ENCODE measurements around the gene UBAP2L.
"Not testable (repeated sequence)": the region's sequence is repeated elsewhere in the genome, so short reads cannot be mapped to it uniquely, and the experiment has no call there.

Gene UBAP2L

GRCh38 chr1:154205778-154206177 is 15.0 kb upstream of the UBAP2L start:
- DNase-seq (ENCODE audit: low read depth in 2 of 2): not testable (repeated sequence)

GRCh38 chr1:154206196-154206595 is 14.6 kb upstream of the UBAP2L start, which contains the start of gene CFAP141:
Gene CFAP141 (minus strand): TSS chr1:154206333. CDS start chr1:154206307, 26 bp downstream.
- no peak for DNase-seq (ENCODE audit: low read depth in 2 of 2)

GRCh38 chr1:154207262-154207661 is 13.5 kb upstream of the UBAP2L start:
- DNase-seq (ENCODE audit: low read depth in 2 of 2): no peak

- DNase-seq (ENCODE audit: low read depth in 2 of 2): no peak
These were observed 11.9 kb upstream of the UBAP2L start for GRCh38 chr1:154208677-154209388.

GRCh38 chr1:154212083-154212482 is 8.7 kb upstream of the UBAP2L start:
- DNase-seq (ENCODE audit: low read depth in 2 of 2): no peak

- no peak for DNase-seq (ENCODE audit: low read depth in 2 of 2)
These were observed 7.5 kb upstream of the UBAP2L start for GRCh38 chr1:154213274-154213673.

GRCh38 chr1:154218545-154218944 is 2.2 kb upstream of the UBAP2L start:
- DNase-seq (ENCODE audit: low read depth in 2 of 2): no peak

- DNase-seq (ENCODE audit: low read depth in 2 of 2): no peak
These were observed 1.2 kb upstream of the UBAP2L start for GRCh38 chr1:154219541-154219940.

GRCh38 chr1:154220970-154221277 is 169 bp downstream of the UBAP2L start:
- no peak for DNase-seq (ENCODE audit: low read depth in 2 of 2)

- peak; percentile 14 to 23 for DNase-seq (ENCODE audit: low read depth in 2 of 2)
These were observed 685 bp downstream of the UBAP2L start for GRCh38 chr1:154221278-154222001.

- no peak for DNase-seq (ENCODE audit: low read depth in 2 of 2)
These were observed 1.8 kb downstream of the UBAP2L start for GRCh38 chr1:154222518-154222917.

- no peak for DNase-seq (ENCODE audit: low read depth in 2 of 2)
These were observed 2.2 kb downstream of the UBAP2L start for GRCh38 chr1:154222918-154223317.

GRCh38 chr1:154223621-154224020 is 2.9 kb downstream of the UBAP2L start:
- DNase-seq (ENCODE audit: low read depth in 2 of 2): no peak

- no peak for DNase-seq (ENCODE audit: low read depth in 2 of 2)
These were observed 4.6 kb downstream of the UBAP2L start for GRCh38 chr1:154225370-154225769.

GRCh38 chr1:154231112-154231511 is 10.4 kb downstream of the UBAP2L start:
- DNase-seq (ENCODE audit: low read depth in 2 of 2): not testable (repeated sequence)

GRCh38 chr1:154233127-154233526 is 12.4 kb downstream of the UBAP2L start:
- DNase-seq (ENCODE audit: low read depth in 2 of 2): not testable (repeated sequence)

GRCh38 chr1:154236855-154237254 is 16.1 kb downstream of the UBAP2L start:
- DNase-seq (ENCODE audit: low read depth in 2 of 2): no peak

GRCh38 chr1:154237435-154237834 is 16.7 kb downstream of the UBAP2L start:
- DNase-seq (ENCODE audit: low read depth in 2 of 2): no peak

- no peak for DNase-seq (ENCODE audit: low read depth in 2 of 2)
These were observed 17.2 kb downstream of the UBAP2L start for GRCh38 chr1:154237880-154238506.

GRCh38 chr1:154239491-154239890 is 18.7 kb downstream of the UBAP2L start:
- DNase-seq (ENCODE audit: low read depth in 2 of 2): no peak

- DNase-seq (ENCODE audit: low read depth in 2 of 2): no peak
These were observed 19.6 kb downstream of the UBAP2L start for GRCh38 chr1:154240294-154240833.

GRCh38 chr1:154241703-154242351 is 21.1 kb downstream of the UBAP2L start:
- DNase-seq (ENCODE audit: low read depth in 2 of 2): no peak
